HepG2 (cell line): ENCODE measurements around the gene NPC1. TPM values are rescaled to one million over a fixed set of nuclear protein-coding genes. Genes with fewer than 3 reads are reported as not detected.

Experiments
- CEBPG ChIP-seq: IDR thresholded peaks from 2 replicates; pipeline ENCODE4 v1.6.1; 2016
- CENPBD1 ChIP-seq: sonication (generic); formaldehyde crosslinking; IDR thresholded peaks from 2 replicates; pipeline ENCODE4 v1.8.0; 2022; ENCODE audit warnings: missing genetic modification reagents, low read depth, mild to moderate bottlenecking, borderline replicate concordance
- EP300 ChIP-seq, 3 experiments: sonication (generic) in 1 of 3; formaldehyde crosslinking in 1 of 3; IDR thresholded peaks; 2 replicates each; pipeline versions ENCODE4 v1.5.1 to v1.6.1; 2011 to 2020; ENCODE audit warnings: low read depth in 2 of 3, low read length in 2 of 3, borderline replicate concordance in 1 of 3, improper control_type of control experiment in 1 of 3, mild to moderate bottlenecking in 1 of 3, missing genetic modification reagents in 1 of 3, moderate library complexity in 1 of 3
- FOXC1 ChIP-seq: sonication (generic); formaldehyde crosslinking; IDR thresholded peaks from 2 replicates; pipeline ENCODE4 v1.8.0; 2022; ENCODE audit warnings: mild to moderate bottlenecking, missing genetic modification reagents, borderline replicate concordance
- PAXIP1 ChIP-seq: sonication (generic); formaldehyde crosslinking; conservative IDR thresholded peaks from 2 replicates; pipeline ENCODE4 v1.4.0; 2020; ENCODE audit warnings: mild to moderate bottlenecking, missing genetic modification reagents, moderate library complexity
- RBM22 ChIP-seq: fragments of 200-400 bp; formaldehyde crosslinking; optimal IDR thresholded peaks from 2 replicates; pipeline ENCODE3; 2017; ENCODE audit warnings: mild to moderate bottlenecking, low read length, moderate library complexity
- REPIN1 ChIP-seq: sonication (generic); formaldehyde crosslinking; IDR thresholded peaks from 2 replicates; pipeline ENCODE4 v1.8.0; 2022; ENCODE audit warnings: missing genetic modification reagents, low read depth, mild to moderate bottlenecking, borderline replicate concordance
- SMAD3 ChIP-seq: sonication (generic); formaldehyde crosslinking; IDR thresholded peaks from 2 replicates; pipeline ENCODE4 v1.4.0; 2020; ENCODE audit warnings: missing genetic modification reagents
- ZBTB1 ChIP-seq: sonication (generic); formaldehyde crosslinking; IDR thresholded peaks from 2 replicates; pipeline ENCODE4 v1.4.0; 2020; ENCODE audit warnings: missing genetic modification reagents, borderline replicate concordance
- ZFP62 ChIP-seq: sonication (generic); formaldehyde crosslinking; IDR thresholded peaks from 2 replicates; pipeline ENCODE4 v1.4.0; 2020; ENCODE audit warnings: missing genetic modification reagents
- ZKSCAN1 ChIP-seq: fragments of 150-350 bp; IDR thresholded peaks from 2 replicates; pipeline ENCODE4 v1.6.1; 2014; ENCODE audit warnings: low read length
- ZNF652 ChIP-seq: IDR thresholded peaks from 2 replicates; pipeline ENCODE4 v1.6.1; 2016; ENCODE audit warnings: low read depth, borderline replicate concordance
- ZNF768 ChIP-seq: sonication (generic); formaldehyde crosslinking; IDR thresholded peaks from 2 replicates; pipeline ENCODE4 v1.4.0; 2020; ENCODE audit warnings: missing genetic modification reagents
- polyA plus RNA-seq, 8 experiments: library from polyadenylated mRNA; depleted of rRNA in 3 of 8; stranded (reverse) in 7 of 8; unstranded in 1 of 8; fragments of >200 nt; fragmentation: Illumina TruSeq in 4 of 8; extraction: Trizol in 4 of 8; gene quantifications; 2 replicates each; pipeline versions ENCODE4 v1.2.1 to v1.2.3, GENCODE V29; 2011 to 2016; ENCODE audit warnings: low read depth in 4 of 8, missing spikeins in 1 of 8, mixed read lengths in 1 of 8; ENCODE audit not compliant: insufficient read depth in 1 of 8
- total RNA-seq, 5 experiments: library from RNA; depleted of rRNA; stranded (reverse); fragments of >200 nt; fragmentation: Illumina TruSeq; extraction: Trizol; gene quantifications; 2 replicates each; pipeline ENCODE4 v1.2.3, GENCODE V29; 2016; ENCODE audit warnings: low read depth in 1 of 5
- TF ChIP-seq, protein P1 (sequence below): sonication (generic); formaldehyde crosslinking; IDR thresholded peaks from 2 replicates; pipeline ENCODE4 v1.5.0; 2020; ENCODE audit warnings: missing genetic modification reagents
- TF ChIP-seq, protein P2 (sequence below): sonication (generic); formaldehyde crosslinking; IDR thresholded peaks from 2 replicates; pipeline ENCODE4 v1.4.0; 2020; ENCODE audit warnings: missing genetic modification reagents
- TF ChIP-seq, protein P3 (sequence below): sonication (generic); formaldehyde crosslinking; IDR thresholded peaks from 2 replicates; pipeline ENCODE4 v1.9.0; 2021; ENCODE audit warnings: mild to moderate bottlenecking, missing genetic modification reagents

NPC1 gene
- total and polyA plus RNA-seq, 2 of the 13 experiments (the other 11 are each of a cell fraction or from before 2014, with no cell fraction given): 46.5 to 114 TPM

- no peak for TF ChIP-seq CENPBD1 (CRISPR knock-in tag)
- TF ChIP-seq ZNF768 (CRISPR knock-in tag): peak; percentile 33; the same call in 1 of the 2 replicates
- no peak; the same call in 1 of the 2 replicates for TF ChIP-seq REPIN1 (CRISPR knock-in tag)
- peak; percentile 35; the same call in 1 of the 2 replicates for TF ChIP-seq PAXIP1 (CRISPR knock-in tag)
- TF ChIP-seq SMAD3: peak; percentile 24; the same call in 1 of the 2 replicates
- peak; percentile 82 for TF ChIP-seq FOXC1 (CRISPR knock-in tag)
- TF ChIP-seq ZFP62 (CRISPR knock-in tag): no peak
- no peak for TF ChIP-seq ZBTB1
- TF ChIP-seq, protein P1, sequence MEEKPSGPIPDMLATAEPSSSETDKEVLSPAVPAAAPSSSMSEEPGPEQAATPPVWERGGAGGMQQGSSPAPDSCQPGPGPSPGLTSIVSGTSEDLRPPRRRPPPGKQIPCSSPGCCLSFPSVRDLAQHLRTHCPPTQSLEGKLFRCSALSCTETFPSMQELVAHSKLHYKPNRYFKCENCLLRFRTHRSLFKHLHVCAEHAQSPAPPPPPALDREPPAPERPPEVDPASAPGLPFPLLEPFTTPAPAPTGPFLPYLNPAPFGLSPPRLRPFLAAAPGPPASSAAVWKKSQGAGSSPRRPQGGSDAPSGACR: 0 out of 2 replicates have a peak, but pooled peaks have one; percentile 22
- TF ChIP-seq, protein P2, sequence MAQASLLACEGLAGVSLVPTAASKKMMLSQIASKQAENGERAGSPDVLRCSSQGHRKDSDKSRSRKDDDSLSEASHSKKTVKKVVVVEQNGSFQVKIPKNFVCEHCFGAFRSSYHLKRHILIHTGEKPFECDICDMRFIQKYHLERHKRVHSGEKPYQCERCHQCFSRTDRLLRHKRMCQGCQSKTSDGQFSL (CRISPR knock-in tag): no peak
- no peak for TF ChIP-seq EP300 (IDR thresholded peaks at IDR 0.05; ENCODE audit: low read depth in 2 of 2, low read length in 2 of 2)
- no peak; the same call in 1 of the 2 replicates for TF ChIP-seq EP300 (CRISPR knock-in tag; IDR thresholded peaks at IDR 0.05; ENCODE audit: borderline replicate concordance)
- TF ChIP-seq, protein P3, sequence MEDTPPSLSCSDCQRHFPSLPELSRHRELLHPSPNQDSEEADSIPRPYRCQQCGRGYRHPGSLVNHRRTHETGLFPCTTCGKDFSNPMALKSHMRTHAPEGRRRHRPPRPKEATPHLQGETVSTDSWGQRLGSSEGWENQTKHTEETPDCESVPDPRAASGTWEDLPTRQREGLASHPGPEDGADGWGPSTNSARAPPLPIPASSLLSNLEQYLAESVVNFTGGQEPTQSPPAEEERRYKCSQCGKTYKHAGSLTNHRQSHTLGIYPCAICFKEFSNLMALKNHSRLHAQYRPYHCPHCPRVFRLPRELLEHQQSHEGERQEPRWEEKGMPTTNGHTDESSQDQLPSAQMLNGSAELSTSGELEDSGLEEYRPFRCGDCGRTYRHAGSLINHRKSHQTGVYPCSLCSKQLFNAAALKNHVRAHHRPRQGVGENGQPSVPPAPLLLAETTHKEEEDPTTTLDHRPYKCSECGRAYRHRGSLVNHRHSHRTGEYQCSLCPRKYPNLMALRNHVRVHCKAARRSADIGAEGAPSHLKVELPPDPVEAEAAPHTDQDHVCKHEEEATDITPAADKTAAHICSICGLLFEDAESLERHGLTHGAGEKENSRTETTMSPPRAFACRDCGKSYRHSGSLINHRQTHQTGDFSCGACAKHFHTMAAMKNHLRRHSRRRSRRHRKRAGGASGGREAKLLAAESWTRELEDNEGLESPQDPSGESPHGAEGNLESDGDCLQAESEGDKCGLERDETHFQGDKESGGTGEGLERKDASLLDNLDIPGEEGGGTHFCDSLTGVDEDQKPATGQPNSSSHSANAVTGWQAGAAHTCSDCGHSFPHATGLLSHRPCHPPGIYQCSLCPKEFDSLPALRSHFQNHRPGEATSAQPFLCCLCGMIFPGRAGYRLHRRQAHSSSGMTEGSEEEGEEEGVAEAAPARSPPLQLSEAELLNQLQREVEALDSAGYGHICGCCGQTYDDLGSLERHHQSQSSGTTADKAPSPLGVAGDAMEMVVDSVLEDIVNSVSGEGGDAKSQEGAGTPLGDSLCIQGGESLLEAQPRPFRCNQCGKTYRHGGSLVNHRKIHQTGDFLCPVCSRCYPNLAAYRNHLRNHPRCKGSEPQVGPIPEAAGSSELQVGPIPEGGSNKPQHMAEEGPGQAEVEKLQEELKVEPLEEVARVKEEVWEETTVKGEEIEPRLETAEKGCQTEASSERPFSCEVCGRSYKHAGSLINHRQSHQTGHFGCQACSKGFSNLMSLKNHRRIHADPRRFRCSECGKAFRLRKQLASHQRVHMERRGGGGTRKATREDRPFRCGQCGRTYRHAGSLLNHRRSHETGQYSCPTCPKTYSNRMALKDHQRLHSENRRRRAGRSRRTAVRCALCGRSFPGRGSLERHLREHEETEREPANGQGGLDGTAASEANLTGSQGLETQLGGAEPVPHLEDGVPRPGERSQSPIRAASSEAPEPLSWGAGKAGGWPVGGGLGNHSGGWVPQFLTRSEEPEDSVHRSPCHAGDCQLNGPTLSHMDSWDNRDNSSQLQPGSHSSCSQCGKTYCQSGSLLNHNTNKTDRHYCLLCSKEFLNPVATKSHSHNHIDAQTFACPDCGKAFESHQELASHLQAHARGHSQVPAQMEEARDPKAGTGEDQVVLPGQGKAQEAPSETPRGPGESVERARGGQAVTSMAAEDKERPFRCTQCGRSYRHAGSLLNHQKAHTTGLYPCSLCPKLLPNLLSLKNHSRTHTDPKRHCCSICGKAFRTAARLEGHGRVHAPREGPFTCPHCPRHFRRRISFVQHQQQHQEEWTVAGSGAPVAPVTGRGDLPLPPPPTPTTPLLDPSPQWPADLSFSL (CRISPR knock-in tag): no peak
- no peak for TF ChIP-seq ZNF652 (CRISPR knock-in tag)
- TF ChIP-seq CEBPG (CRISPR knock-in tag): no peak
- no peak for TF ChIP-seq RBM22
- TF ChIP-seq ZKSCAN1: no peak
These were observed 83.0 kb downstream of the NPC1 start, which contains the start of gene RMC1 (continued) for GRCh38 chr18:23503038-23503962.
